Measurements from ENCODE around the gene CTU1. TPM values are rescaled to one million over a fixed set of nuclear protein-coding genes. Genes with fewer than 3 reads are reported as not detected.
"Not testable (repeated sequence)": the region's sequence is repeated elsewhere in the genome, so short reads cannot be mapped to it uniquely, and the experiment has no call there.

The CTU1 gene
- total and polyA plus RNA-seq, 2 donors = 2.9 to 5.7 TPM

- no peaks in the 10 kb centered on the region for H3K9me3 ChIP-seq (ENCODE audit: control insufficient read depth in 2 of 2, insufficient read depth in 1 of 2, low read length in 1 of 2)
- no peak for DNase-seq (ENCODE audit: low read depth in 6 of 9, low spot score in 9 of 9)
- no peaks in the 10 kb centered on the region for H3K36me3 ChIP-seq (ENCODE audit: control insufficient read depth in 2 of 2, insufficient read depth in 2 of 2, low read length in 1 of 2)
- WGBS = 93% methylated on average over 11 of the region's 11 CpGs
- H3K27ac ChIP-seq (ENCODE audit: low read depth in 1 of 2, low read length in 1 of 2) = no peak overlapping the region
- H3K4me1 ChIP-seq (ENCODE audit: control insufficient read depth in 2 of 2, insufficient read depth in 2 of 2, low read length in 2 of 2) = peaks cover 0 to 5% of the 10 kb centered on the region in 2 donors
- no peaks in the 10 kb centered on the region for H3K27me3 ChIP-seq (ENCODE audit: control insufficient read depth in 2 of 2, insufficient read depth in 1 of 2, low read length in 1 of 2)
- H3K4me3 ChIP-seq (ENCODE audit: low read length in 2 of 2) = no peak overlapping the region
Observed at GRCh38 chr19:51144482-51145045, 36.4 kb upstream of the CTU1 start.

DNA sequence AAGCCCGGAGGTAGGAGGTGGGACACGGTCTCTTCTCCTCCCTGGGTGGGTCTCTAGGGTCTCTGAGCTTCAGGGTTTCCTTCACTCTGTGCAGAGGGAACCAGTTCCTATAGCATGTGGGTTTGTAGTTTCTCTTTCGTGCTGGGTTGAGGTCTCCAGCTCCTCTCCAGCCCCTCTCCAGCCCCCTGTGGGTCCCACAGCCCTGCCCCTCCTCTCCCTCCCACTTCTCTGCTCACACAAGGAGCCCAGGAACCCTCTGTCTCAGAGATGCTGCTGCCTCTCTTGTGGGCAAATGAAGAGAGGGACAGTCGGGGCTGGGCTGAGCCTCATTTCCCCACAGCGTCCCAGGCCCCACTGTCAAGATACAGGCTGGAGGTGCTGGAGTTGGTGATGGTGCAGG is 35.3 kb upstream of the CTU1 start:
- Histone ChIP-seq H3K4me1 (ENCODE audit: control insufficient read depth in 2 of 2, insufficient read depth in 2 of 2, low read length in 2 of 2) (peaks cover 0 to 5% of the 10 kb centered on the region in 2 donors), H3K27me3 (ENCODE audit: control insufficient read depth in 2 of 2, insufficient read depth in 1 of 2, low read length in 1 of 2) (no peaks in the 10 kb centered on the region), H3K4me3 (ENCODE audit: low read length in 2 of 2) (no peak overlapping the region), H3K9me3 (ENCODE audit: control insufficient read depth in 2 of 2, insufficient read depth in 1 of 2, low read length in 1 of 2) (no peaks in the 10 kb centered on the region), H3K27ac (ENCODE audit: low read depth in 1 of 2, low read length in 1 of 2) (no peak overlapping the region), H3K36me3 (ENCODE audit: control insufficient read depth in 2 of 2, insufficient read depth in 2 of 2, low read length in 1 of 2) (no peaks in the 10 kb centered on the region)
- no peak for DNase-seq (ENCODE audit: low read depth in 6 of 9, low spot score in 9 of 9)
- WGBS = 93% methylated on average over 5 of the region's 5 CpGs

GRCh38 chr19:51142809-51143475 is 34.7 kb upstream of the CTU1 start:
- 90% methylated on average over 15 of the region's 15 CpGs for whole genome bisulfite sequencing
- H3K4me3 ChIP-seq (ENCODE audit: low read length in 2 of 2); H3K4me1 ChIP-seq (ENCODE audit: control insufficient read depth in 2 of 2, insufficient read depth in 2 of 2, low read length in 2 of 2); H3K36me3 ChIP-seq (ENCODE audit: control insufficient read depth in 2 of 2, insufficient read depth in 2 of 2, low read length in 1 of 2); H3K27me3 ChIP-seq (ENCODE audit: control insufficient read depth in 2 of 2, insufficient read depth in 1 of 2, low read length in 1 of 2); H3K27ac ChIP-seq (ENCODE audit: low read depth in 1 of 2, low read length in 1 of 2); DNase-seq (ENCODE audit: low read depth in 6 of 9, low spot score in 9 of 9); H3K9me3 ChIP-seq (ENCODE audit: control insufficient read depth in 2 of 2, insufficient read depth in 1 of 2, low read length in 1 of 2): not testable (repeated sequence)

- peak within 1 kb of the TSS in 1 of 2 donors; percentile 47 for H3K27ac ChIP-seq (ENCODE audit: low read depth in 1 of 2, low read length in 1 of 2)
- H3K4me3 ChIP-seq (ENCODE audit: low read length in 2 of 2) = no peak within 1 kb of the TSS
- no peak for DNase-seq (ENCODE audit: low read depth in 6 of 9, low spot score in 9 of 9)
- H3K4me1 ChIP-seq (ENCODE audit: control insufficient read depth in 2 of 2, insufficient read depth in 2 of 2, low read length in 2 of 2) = peaks cover 0 to 7% of the 10 kb centered on the region in 2 donors
- no peaks in the 10 kb centered on the region for H3K9me3 ChIP-seq (ENCODE audit: control insufficient read depth in 2 of 2, insufficient read depth in 1 of 2, low read length in 1 of 2)
- no peaks in the 10 kb centered on the region for H3K36me3 ChIP-seq (ENCODE audit: control insufficient read depth in 2 of 2, insufficient read depth in 2 of 2, low read length in 1 of 2)
- WGBS = 79% methylated on average over 14 of the region's 14 CpGs
- no peaks in the 10 kb centered on the region for H3K27me3 ChIP-seq (ENCODE audit: control insufficient read depth in 2 of 2, insufficient read depth in 1 of 2, low read length in 1 of 2)
Observed at GRCh38 chr19:51142119-51142518, 33.9 kb upstream of the CTU1 start, which contains the start of gene SIGLEC7. Gene SIGLEC7, plus strand, starts transcription at chr19:51142301. Its CDS starts 69 bp downstream, at chr19:51142370.

GRCh38 chr19:51141181-51141580 is 33.0 kb upstream of the CTU1 start:
- 83% methylated on average over 6 of the region's 6 CpGs for WGBS
- H3K4me1 ChIP-seq (ENCODE audit: control insufficient read depth in 2 of 2, insufficient read depth in 2 of 2, low read length in 2 of 2) = peaks cover 0 to 7% of the 10 kb centered on the region in 2 donors
- H3K27me3 ChIP-seq (ENCODE audit: control insufficient read depth in 2 of 2, insufficient read depth in 1 of 2, low read length in 1 of 2) = no peaks in the 10 kb centered on the region
- no peaks in the 10 kb centered on the region for H3K9me3 ChIP-seq (ENCODE audit: control insufficient read depth in 2 of 2, insufficient read depth in 1 of 2, low read length in 1 of 2)
- H3K36me3 ChIP-seq (ENCODE audit: control insufficient read depth in 2 of 2, insufficient read depth in 2 of 2, low read length in 1 of 2) = no peaks in the 10 kb centered on the region
- no peak overlapping the region for H3K27ac ChIP-seq (ENCODE audit: low read depth in 1 of 2, low read length in 1 of 2)
- no peak for DNase-seq (ENCODE audit: low read depth in 6 of 9, low spot score in 9 of 9)
- H3K4me3 ChIP-seq (ENCODE audit: low read length in 2 of 2) = no peak overlapping the region

DNA sequence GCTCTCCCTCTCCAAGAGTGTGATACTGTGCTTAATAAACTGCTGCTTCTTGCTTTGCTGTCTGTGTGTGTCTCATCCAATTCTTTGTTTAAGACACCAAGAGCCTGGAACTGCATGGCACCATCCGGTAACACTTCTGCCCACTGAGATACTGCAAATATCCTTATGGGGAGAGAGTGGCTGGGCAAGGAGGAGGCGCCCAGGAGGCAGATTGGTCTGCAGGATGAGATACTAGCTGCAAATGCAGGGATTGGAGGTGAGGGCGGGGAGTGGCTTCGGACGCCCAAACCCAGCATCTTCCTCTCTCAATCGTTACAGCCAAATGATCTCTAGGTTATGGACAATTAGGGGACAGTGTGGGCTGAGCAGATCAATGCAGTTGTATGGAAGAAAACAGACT is 32.2 kb upstream of the CTU1 start:
- H3K27ac ChIP-seq (ENCODE audit: low read depth in 1 of 2, low read length in 1 of 2) = no peak overlapping the region
- peaks cover 0 to 7% of the 10 kb centered on the region in 2 donors for H3K4me1 ChIP-seq (ENCODE audit: control insufficient read depth in 2 of 2, insufficient read depth in 2 of 2, low read length in 2 of 2)
- no peak overlapping the region for H3K4me3 ChIP-seq (ENCODE audit: low read length in 2 of 2)
- no peaks in the 10 kb centered on the region for H3K36me3 ChIP-seq (ENCODE audit: control insufficient read depth in 2 of 2, insufficient read depth in 2 of 2, low read length in 1 of 2)
- DNase-seq (ENCODE audit: low read depth in 6 of 9, low spot score in 9 of 9) = no peak
- no peaks in the 10 kb centered on the region for H3K27me3 ChIP-seq (ENCODE audit: control insufficient read depth in 2 of 2, insufficient read depth in 1 of 2, low read length in 1 of 2)
- H3K9me3 ChIP-seq (ENCODE audit: control insufficient read depth in 2 of 2, insufficient read depth in 1 of 2, low read length in 1 of 2) = no peaks in the 10 kb centered on the region
- 81% methylated on average over 6 of the region's 6 CpGs for WGBS

DNA sequence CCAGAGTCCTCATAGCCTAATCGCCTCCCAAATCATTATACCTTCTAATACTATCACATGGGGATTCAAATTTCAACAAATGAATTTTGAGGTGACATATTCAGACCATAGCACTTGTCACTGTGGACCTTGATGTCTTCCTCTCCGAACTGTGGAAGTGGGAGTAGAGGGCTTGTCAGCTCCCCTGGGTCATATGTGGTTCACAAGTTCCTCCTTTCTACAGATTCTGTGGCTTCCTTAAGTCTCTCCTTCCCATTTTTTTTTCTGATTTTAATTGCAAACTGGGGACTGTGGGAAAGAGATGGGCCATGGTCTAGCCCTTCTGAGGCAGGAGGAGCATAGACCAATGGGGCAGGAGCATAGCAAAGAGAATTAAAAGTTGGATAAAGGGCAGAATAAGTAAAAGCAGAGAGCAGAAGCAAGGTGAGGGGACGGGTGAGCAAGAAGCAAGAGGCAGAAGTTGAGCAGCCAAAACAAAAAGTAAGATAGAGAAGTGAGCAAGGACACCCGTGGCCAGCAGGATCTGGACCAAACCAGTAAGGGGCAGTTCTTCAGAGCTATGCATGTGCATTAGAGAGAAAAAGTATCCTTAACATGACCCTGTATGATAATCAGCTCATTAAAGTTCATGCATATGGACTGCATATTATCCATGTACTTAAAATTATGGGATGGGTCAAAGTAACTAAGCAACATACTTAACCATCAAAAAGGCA is 31.2 kb upstream of the CTU1 start:
- WGBS = 27% methylated on average over 4 of the region's 4 CpGs
- peak in 1 of 9 donors; percentile 15 for DNase-seq (ENCODE audit: low read depth in 6 of 9, low spot score in 9 of 9)
- H3K4me3 ChIP-seq (ENCODE audit: low read length in 2 of 2) = no peak overlapping the region
- no peaks in the 10 kb centered on the region for H3K9me3 ChIP-seq (ENCODE audit: control insufficient read depth in 2 of 2, insufficient read depth in 1 of 2, low read length in 1 of 2)
- no peaks in the 10 kb centered on the region for H3K36me3 ChIP-seq (ENCODE audit: control insufficient read depth in 2 of 2, insufficient read depth in 2 of 2, low read length in 1 of 2)
- no peaks in the 10 kb centered on the region for H3K27me3 ChIP-seq (ENCODE audit: control insufficient read depth in 2 of 2, insufficient read depth in 1 of 2, low read length in 1 of 2)
- H3K27ac ChIP-seq (ENCODE audit: low read depth in 1 of 2, low read length in 1 of 2) = no peak overlapping the region
- H3K4me1 ChIP-seq (ENCODE audit: control insufficient read depth in 2 of 2, insufficient read depth in 2 of 2, low read length in 2 of 2) = peaks cover 0 to 7% of the 10 kb centered on the region in 2 donors

DNA sequence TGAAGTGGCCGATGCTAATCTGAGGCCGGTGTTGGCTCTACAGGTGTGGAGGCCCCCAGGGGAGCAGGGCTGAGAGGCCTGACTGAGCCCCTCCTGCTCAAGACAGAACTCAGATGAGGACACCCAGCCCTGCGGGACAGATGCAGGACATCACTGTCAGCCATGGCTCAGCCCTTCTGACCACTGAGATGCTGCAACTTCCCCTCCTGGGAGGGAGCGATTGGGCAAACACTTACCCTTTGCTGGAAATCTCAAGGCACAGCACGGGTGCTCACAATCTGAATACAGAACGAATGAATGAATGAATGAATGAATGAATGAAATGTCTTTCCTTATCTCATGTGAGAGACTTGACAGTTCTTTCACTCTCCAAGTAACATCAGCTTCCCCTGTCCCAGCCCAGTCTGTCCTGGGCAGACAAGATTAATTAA is 30.4 kb upstream of the CTU1 start:
- H3K9me3 ChIP-seq (ENCODE audit: control insufficient read depth in 2 of 2, insufficient read depth in 1 of 2, low read length in 1 of 2) = no peaks in the 10 kb centered on the region
- WGBS = 62% methylated on average over 6 of the region's 6 CpGs
- no peaks in the 10 kb centered on the region for H3K27me3 ChIP-seq (ENCODE audit: control insufficient read depth in 2 of 2, insufficient read depth in 1 of 2, low read length in 1 of 2)
- H3K27ac ChIP-seq (ENCODE audit: low read depth in 1 of 2, low read length in 1 of 2) = no peak overlapping the region
- peaks cover 0 to 7% of the 10 kb centered on the region in 2 donors for H3K4me1 ChIP-seq (ENCODE audit: control insufficient read depth in 2 of 2, insufficient read depth in 2 of 2, low read length in 2 of 2)
- no peak overlapping the region for H3K4me3 ChIP-seq (ENCODE audit: low read length in 2 of 2)
- H3K36me3 ChIP-seq (ENCODE audit: control insufficient read depth in 2 of 2, insufficient read depth in 2 of 2, low read length in 1 of 2) = no peaks in the 10 kb centered on the region
- no peak for DNase-seq (ENCODE audit: low read depth in 6 of 9, low spot score in 9 of 9)

GRCh38 chr19:51137792-51138425 is 29.7 kb upstream of the CTU1 start:
- Histone ChIP-seq H3K27me3 (ENCODE audit: control insufficient read depth in 2 of 2, insufficient read depth in 1 of 2, low read length in 1 of 2) (no peaks in the 10 kb centered on the region), H3K27ac (ENCODE audit: low read depth in 1 of 2, low read length in 1 of 2) (no peak overlapping the region), H3K4me1 (ENCODE audit: control insufficient read depth in 2 of 2, insufficient read depth in 2 of 2, low read length in 2 of 2) (peaks cover 0 to 7% of the 10 kb centered on the region in 2 donors), H3K9me3 (ENCODE audit: control insufficient read depth in 2 of 2, insufficient read depth in 1 of 2, low read length in 1 of 2) (no peaks in the 10 kb centered on the region), H3K4me3 (ENCODE audit: low read length in 2 of 2) (no peak overlapping the region), H3K36me3 (ENCODE audit: control insufficient read depth in 2 of 2, insufficient read depth in 2 of 2, low read length in 1 of 2) (no peaks in the 10 kb centered on the region)
- WGBS = 82% methylated on average over 9 of the region's 9 CpGs
- DNase-seq (ENCODE audit: low read depth in 6 of 9, low spot score in 9 of 9) = no peak
